ENCODE results near the gene AUTS2. TPM values are rescaled to one million over a fixed set of nuclear protein-coding genes. Genes with fewer than 3 reads are reported as not detected.

The AUTS2 gene
- total RNA-seq, 2 experiments from 2014 or later: 15.2 to 16.3 TPM

GRCh38 chr7:70624500-70625103 lies 1026.3 kb downstream of the AUTS2 start:
- CTCF ChIA-PET: no interaction called here
- Mint-ChIP-seq H3K4me3 (no peak overlapping the region), H3K4me1 (ENCODE audit: low read depth) (no peaks in the 10 kb centered on the region), H3K9me3 (ENCODE audit: insufficient read depth) (no peaks in the 10 kb centered on the region), H3K36me3 (ENCODE audit: low read depth) (no peaks in the 10 kb centered on the region), H3K27ac (no peak overlapping the region), H3K27me3 (ENCODE audit: low read depth) (peaks cover 7% of the 10 kb centered on the region)
- ATAC-seq (no peak), DNase-seq (no peak)
- POLR2A ChIA-PET: no interaction called here

- ChIA-PET CTCF (no interaction called here), POLR2A (no interaction called here)
- peaks cover 4% of the 10 kb centered on the region for H3K27me3 Mint-ChIP-seq (ENCODE audit: low read depth)
- DNase-seq: no peak
- no peaks in the 10 kb centered on the region for H3K4me1 Mint-ChIP-seq (ENCODE audit: low read depth)
- no peak overlapping the region for H3K4me3 Mint-ChIP-seq
- no peaks in the 10 kb centered on the region for H3K36me3 Mint-ChIP-seq (ENCODE audit: low read depth)
- no peak for ATAC-seq
- no peak overlapping the region for H3K27ac Mint-ChIP-seq
- H3K9me3 Mint-ChIP-seq (ENCODE audit: insufficient read depth): no peaks in the 10 kb centered on the region
These were observed 1029.2 kb downstream of the AUTS2 start for GRCh38 chr7:70627461-70627860.

- H3K27me3 Mint-ChIP-seq (ENCODE audit: low read depth): peaks cover 4% of the 10 kb centered on the region
- ATAC-seq (no peak), DNase-seq (no peak)
- CTCF ChIA-PET: no interaction called here
- POLR2A ChIA-PET: no interaction called here
- no peaks in the 10 kb centered on the region for H3K36me3 Mint-ChIP-seq (ENCODE audit: low read depth)
- H3K27ac Mint-ChIP-seq: no peak overlapping the region
- H3K4me3 Mint-ChIP-seq: no peak overlapping the region
- H3K4me1 Mint-ChIP-seq (ENCODE audit: low read depth): peaks cover 5% of the 10 kb centered on the region
- H3K9me3 Mint-ChIP-seq (ENCODE audit: insufficient read depth): no peaks in the 10 kb centered on the region
These were observed 1032.2 kb downstream of the AUTS2 start for GRCh38 chr7:70630440-70630817.

GRCh38 chr7:70630818-70631457 lies 1032.7 kb downstream of the AUTS2 start:
- ChIA-PET POLR2A (no interaction called here), CTCF (no interaction called here)
- DNase-seq (no peak), ATAC-seq (no peak)
- Mint-ChIP-seq H3K36me3 (ENCODE audit: low read depth) (no peaks in the 10 kb centered on the region), H3K4me3 (no peak overlapping the region), H3K27me3 (ENCODE audit: low read depth) (peaks cover 4% of the 10 kb centered on the region), H3K4me1 (ENCODE audit: low read depth) (peaks cover 5% of the 10 kb centered on the region), H3K9me3 (ENCODE audit: insufficient read depth) (no peaks in the 10 kb centered on the region), H3K27ac (no peak overlapping the region)

- POLR2A ChIA-PET: no interaction called here
- H3K4me1 Mint-ChIP-seq (ENCODE audit: low read depth): peaks cover 5% of the 10 kb centered on the region
- DNase-seq: no peak
- H3K27ac Mint-ChIP-seq: no peak overlapping the region
- no peaks in the 10 kb centered on the region for H3K36me3 Mint-ChIP-seq (ENCODE audit: low read depth)
- no peaks in the 10 kb centered on the region for H3K9me3 Mint-ChIP-seq (ENCODE audit: insufficient read depth)
- H3K4me3 Mint-ChIP-seq: no peak overlapping the region
- CTCF ChIA-PET: no interaction called here
- ATAC-seq: no peak
- peaks cover 4% of the 10 kb centered on the region for H3K27me3 Mint-ChIP-seq (ENCODE audit: low read depth)
These were observed 1033.4 kb downstream of the AUTS2 start for GRCh38 chr7:70631718-70632117.

- ATAC-seq (no peak), DNase-seq (no peak)
- Mint-ChIP-seq H3K36me3 (ENCODE audit: low read depth) (no peaks in the 10 kb centered on the region), H3K9me3 (ENCODE audit: insufficient read depth) (no peaks in the 10 kb centered on the region), H3K4me1 (ENCODE audit: low read depth) (peaks cover 8% of the 10 kb centered on the region), H3K27ac (no peak overlapping the region), H3K4me3 (no peak overlapping the region), H3K27me3 (ENCODE audit: low read depth) (peaks cover 4% of the 10 kb centered on the region)
- ChIA-PET CTCF (no interaction called here), POLR2A (no interaction called here)
These were observed 1034.1 kb downstream of the AUTS2 start for GRCh38 chr7:70632400-70632799.

- Mint-ChIP-seq H3K27ac (no peak overlapping the region), H3K36me3 (ENCODE audit: low read depth) (no peaks in the 10 kb centered on the region), H3K27me3 (ENCODE audit: low read depth) (no peaks in the 10 kb centered on the region), H3K4me3 (no peak overlapping the region), H3K9me3 (ENCODE audit: insufficient read depth) (no peaks in the 10 kb centered on the region), H3K4me1 (ENCODE audit: low read depth) (peaks cover 11% of the 10 kb centered on the region)
- CTCF ChIA-PET: interaction anchor here (1.0 kb wide), 1 partner anchor 63 kb away, joined by 3 read pairs; no protein-coding TSS in a partner anchor
- ATAC-seq (no peak), DNase-seq (no peak)
- POLR2A ChIA-PET: no interaction called here
These were observed 1035.8 kb downstream of the AUTS2 start for GRCh38 chr7:70634071-70634470.

- ChIA-PET CTCF (interaction anchor here (1.0 kb wide), 1 partner anchor 63 kb away, joined by 3 read pairs; no protein-coding TSS in a partner anchor), POLR2A (no interaction called here)
- Mint-ChIP-seq H3K27me3 (ENCODE audit: low read depth) (no peaks in the 10 kb centered on the region), H3K4me3 (no peak overlapping the region), H3K9me3 (ENCODE audit: insufficient read depth) (no peaks in the 10 kb centered on the region), H3K4me1 (ENCODE audit: low read depth) (peaks cover 11% of the 10 kb centered on the region), H3K27ac (no peak overlapping the region), H3K36me3 (ENCODE audit: low read depth) (no peaks in the 10 kb centered on the region)
- DNase-seq (no peak), ATAC-seq (no peak)
These were observed 1036.4 kb downstream of the AUTS2 start for GRCh38 chr7:70634610-70635068.

- ChIA-PET CTCF (no interaction called here), POLR2A (no interaction called here)
- Mint-ChIP-seq H3K27me3 (ENCODE audit: low read depth) (no peaks in the 10 kb centered on the region), H3K27ac (peak overlapping the region; percentile 11), H3K36me3 (ENCODE audit: low read depth) (no peaks in the 10 kb centered on the region), H3K4me3 (no peak overlapping the region), H3K9me3 (ENCODE audit: insufficient read depth) (no peaks in the 10 kb centered on the region), H3K4me1 (ENCODE audit: low read depth) (peaks cover 11% of the 10 kb centered on the region)
- DNase-seq (no peak), ATAC-seq (no peak)
These were observed 1037.4 kb downstream of the AUTS2 start for GRCh38 chr7:70635633-70636032.

- ATAC-seq: no peak
- H3K36me3 Mint-ChIP-seq (ENCODE audit: low read depth): no peaks in the 10 kb centered on the region
- DNase-seq: no peak
- ChIA-PET POLR2A (no interaction called here), CTCF (no interaction called here)
- H3K9me3 Mint-ChIP-seq (ENCODE audit: insufficient read depth): no peaks in the 10 kb centered on the region
- peaks cover 11% of the 10 kb centered on the region for H3K4me1 Mint-ChIP-seq (ENCODE audit: low read depth)
- H3K27ac Mint-ChIP-seq: peak overlapping the region; percentile 11
- no peaks in the 10 kb centered on the region for H3K27me3 Mint-ChIP-seq (ENCODE audit: low read depth)
- no peak overlapping the region for H3K4me3 Mint-ChIP-seq
These were observed 1037.9 kb downstream of the AUTS2 start for GRCh38 chr7:70636169-70636568.

- ChIA-PET POLR2A (no interaction called here), CTCF (no interaction called here)
- Mint-ChIP-seq H3K4me3 (no peak overlapping the region), H3K27ac (no peak overlapping the region), H3K4me1 (ENCODE audit: low read depth) (peaks cover 11% of the 10 kb centered on the region), H3K9me3 (ENCODE audit: insufficient read depth) (no peaks in the 10 kb centered on the region), H3K27me3 (ENCODE audit: low read depth) (no peaks in the 10 kb centered on the region), H3K36me3 (ENCODE audit: low read depth) (no peaks in the 10 kb centered on the region)
- ATAC-seq: no peak
- DNase-seq: no peak
These were observed 1039.5 kb downstream of the AUTS2 start for GRCh38 chr7:70637726-70638125.

- POLR2A ChIA-PET: no interaction called here
- H3K4me1 Mint-ChIP-seq (ENCODE audit: low read depth): peaks cover 11% of the 10 kb centered on the region
- no peaks in the 10 kb centered on the region for H3K27me3 Mint-ChIP-seq (ENCODE audit: low read depth)
- no peak overlapping the region for H3K4me3 Mint-ChIP-seq
- H3K27ac Mint-ChIP-seq: no peak overlapping the region
- no peaks in the 10 kb centered on the region for H3K9me3 Mint-ChIP-seq (ENCODE audit: insufficient read depth)
- no peaks in the 10 kb centered on the region for H3K36me3 Mint-ChIP-seq (ENCODE audit: low read depth)
- DNase-seq (no peak), ATAC-seq (no peak)
- CTCF ChIA-PET: no interaction called here
These were observed 1040.2 kb downstream of the AUTS2 start for GRCh38 chr7:70638158-70639107.

Measured in activated CD8-positive, alpha-beta T cell treated with anti-CD3 and anti-CD28 coated beads, Interleukin-2, amount 10 ng/mL, durations not matched to agents 7 days and 5 days (primary cell).